GM12878 (cell line): Measurements from ENCODE around the gene NPHS2. TPM values are rescaled to one million over a fixed set of nuclear protein-coding genes. Genes with fewer than 3 reads are reported as not detected.

Experiments used
- ATAC-seq: fragments of 200-7000 bp; cut with Tn5 transposase; 3 replicates; pipeline ENCODE4 v1.9.1; 2020; ENCODE audit warnings: mild to moderate bottlenecking, moderate library complexity
- BruUV-seq: library from RNA; stranded (reverse); fragments of 400-500 nt; replicated peaks from 2 replicates; lab custom pipeline; 2021; lab: Mats Ljungman, UMichigan
- CTCF ChIA-PET: fragments of 300-600 bp; sonication (Branson Sonifier 250); formaldehyde crosslinking; extraction: SDS; loops from one replicate; lab custom pipeline; 2021; ENCODE audit warnings: inconsistent platforms; lab: Yijun Ruan, JAX
- POLR2A ChIA-PET: fragments of 350-600 bp; formaldehyde crosslinking; extraction: SDS; loops from one replicate; lab custom pipeline; 2021; ENCODE audit warnings: inconsistent platforms; lab: Charles Lee
- RAD21 ChIA-PET: fragments of 300-600 bp; sonication (Branson Sonifier 250); formaldehyde crosslinking; loops from one replicate; lab custom pipeline; 2023; ENCODE audit warnings: antibody characterized with exemption; ENCODE audit not compliant: unreplicated experiment; lab: Charles Lee
- SMC1A ChIA-PET: fragments of 300-600 bp; sonication (Branson Sonifier 250); formaldehyde crosslinking; loops from one replicate; lab custom pipeline; 2023; ENCODE audit not compliant: unreplicated experiment, uncharacterized antibody; lab: Charles Lee
- DNase-seq: peaks from one replicate; pipeline ENCODE4 v3.0.0-alpha.2; 2011; ENCODE audit warnings: low read depth, low spot score
- FAIRE-seq: peaks from 3 replicates; lab custom pipeline; 2011; peaks lifted over from hg19 to GRCh38; lab: Jason Lieb, UNC
- H2AFZ ChIP-seq: 2 replicates; pipeline ENCODE4 v1.6.0; 2011; ENCODE audit warnings: low read depth, low read length, control low read depth; ENCODE audit not compliant: control insufficient read depth
- H3K27ac ChIP-seq: 2 replicates; pipeline ENCODE4 v1.5.1; 2011; ENCODE audit warnings: control low read depth; ENCODE audit not compliant: control insufficient read depth, insufficient read depth
- H3K27me3 ChIP-seq, 2 experiments: replicated peaks in 1 of 2; 2 replicates each; pipeline versions ENCODE4 v1.6.0 to v1.6.1; 2011; ENCODE audit warnings: low read length in 1 of 2; ENCODE audit not compliant: control insufficient read depth in 2 of 2, insufficient read depth in 2 of 2
- H3K36me3 ChIP-seq, 2 experiments: 2 replicates each; pipeline ENCODE4 v1.5.1; 2011; ENCODE audit warnings: low read length in 1 of 2; ENCODE audit not compliant: control insufficient read depth in 2 of 2, insufficient read depth in 2 of 2
- H3K4me1 ChIP-seq: 2 replicates; pipeline ENCODE4 v1.6.1; 2011; ENCODE audit warnings: mild to moderate bottlenecking, low read length, moderate library complexity, mixed read lengths; ENCODE audit not compliant: control insufficient read depth, insufficient read depth
- H3K4me2 ChIP-seq: 2 replicates; pipeline ENCODE4 v1.6.0; 2011; ENCODE audit warnings: control low read depth; ENCODE audit not compliant: control insufficient read depth, insufficient read depth
- H3K4me3 ChIP-seq: fragments of 200-600 bp; sonication (generic); 2 replicates; pipeline ENCODE4 v1.5.1; 2016
- H3K79me2 ChIP-seq: 2 replicates; pipeline ENCODE4 v1.6.0; 2011; ENCODE audit warnings: low read length; ENCODE audit not compliant: control insufficient read depth, insufficient read depth
- H3K9ac ChIP-seq: 2 replicates; pipeline ENCODE4 v1.8.0; 2011; ENCODE audit warnings: low read length, control low read depth, mixed read lengths; ENCODE audit not compliant: control insufficient read depth, insufficient read depth
- H3K9me3 ChIP-seq: replicated peaks from 3 replicates; pipeline ENCODE4 v1.5.1; 2011; ENCODE audit warnings: mild to moderate bottlenecking, low read length; ENCODE audit not compliant: control insufficient read depth, insufficient read depth
- H4K20me1 ChIP-seq: 2 replicates; pipeline ENCODE4 v1.6.0; 2011; ENCODE audit not compliant: control insufficient read depth, insufficient read depth
- PRDM15 ChIP-seq: fragments of 450-650 bp; formaldehyde crosslinking; IDR thresholded peaks from 2 replicates; pipeline ENCODE4 v1.4.0; 2020; ENCODE audit warnings: mild to moderate bottlenecking, moderate library complexity
- RFX5 ChIP-seq: IDR thresholded peaks from 2 replicates; pipeline ENCODE4 v1.6.1; 2011; ENCODE audit warnings: low read depth, low read length, improper control_type of control experiment
- SMARCA5 ChIP-seq: fragments of 450-650 bp; IDR thresholded peaks from 2 replicates; pipeline ENCODE4 v1.6.1; 2017; ENCODE audit warnings: mild to moderate bottlenecking
- WGBS: methylation state at CpG from one replicate; pipeline ENCODE4 v1.1.6; 2016; ENCODE audit warnings: low lambda C conversion rate; ENCODE audit not compliant: insufficient replicate concordance, insufficient coverage; ENCODE audit errors: missing lambda C conversion rate; 5-methylcytosine and 5-hydroxymethylcytosine counted together
- in situ Hi-C: fragments of 300-500 bp; cut with MboI; formaldehyde crosslinking; loops from 9 replicates; pipeline ENCODE4 v1.14.3; 2018; ENCODE audit warnings: mixed read lengths
- intact Hi-C: fragments of 100-400 bp; cut with micrococcal nuclease; formaldehyde crosslinking; loops from one replicate; pipeline ENCODE4 v1.14.2; 2022; ENCODE audit not compliant: unreplicated experiment
- polyA plus RNA-seq, 11 experiments: library from polyadenylated mRNA; depleted of rRNA in 4 of 11; unstranded in 6 of 11; stranded (reverse) in 5 of 11; fragments of >200 nt; fragmentation: Nextera tagmentation in 4 of 11; fragmentation: Illumina TruSeq in 1 of 11; extraction: Ambion mirVana in 4 of 11; extraction: Trizol in 1 of 11; gene quantifications; 1 replicate in 1 of 11; 2 replicates in 10 of 11; pipeline versions ENCODE4 v1.2.1 to v1.2.3, GENCODE V29; 2011 to 2016; ENCODE audit warnings: inconsistent platforms in 2 of 11, missing spikeins in 2 of 11, low read depth in 1 of 11
- total RNA-seq, 4 experiments: library from RNA; depleted of rRNA in 3 of 4; stranded (reverse); fragments of >200 nt in 3 of 4; fragmentation: Illumina TruSeq in 1 of 4; extraction: Trizol in 1 of 4; gene quantifications; 2 replicates each; pipeline versions ENCODE4 v1.2.1 to v1.2.3, GENCODE V29; 2013 to 2021

NPHS2 gene
- total and polyA plus RNA-seq, 10 of the 15 experiments (the other 5 are each of a cell fraction or from before 2014, with no cell fraction given): not detected

GRCh38 chr1:179516976-179517705 lies 58.6 kb downstream of the NPHS2 start:
- Histone ChIP-seq H3K79me2 (no peaks in the 10 kb centered on the region), H3K4me1 (no peaks in the 10 kb centered on the region), H3K4me2 (no peak overlapping the region), H4K20me1 (no peaks in the 10 kb centered on the region), H3K27me3 (peaks cover 0 to 3% of the 10 kb centered on the region in 2 experiments; a peak in 1 of 4 replicates), H3K36me3 (no peaks in the 10 kb centered on the region), H3K4me3 (no peak overlapping the region), H3K9ac (no peak overlapping the region), H3K27ac (no peak overlapping the region), H2AFZ (no peak overlapping the region), H3K9me3 (no peaks in the 10 kb centered on the region)
- no peak for TF ChIP-seq RFX5
- no peak for TF ChIP-seq PRDM15 (CRISPR knock-in tag)
- TF ChIP-seq SMARCA5: no peak
- WGBS: 33% methylated on average over 11 of the region's 11 CpGs
- ChIA-PET RAD21 (no interaction called here), SMC1A (no interaction called here), CTCF (interaction anchor here (1.1 kb wide), 1 partner anchor 589 kb away, joined by 3 read pairs; no protein-coding TSS in a partner anchor), POLR2A (no interaction called here)
- intact Hi-C loops: no loop called here
- FAIRE-seq: no peak
- no peak for ATAC-seq
- no peak for DNase-seq
- in situ Hi-C loops: no loop called here
- no TSS peak for BruUV-seq
